H1 (cell line): Measurements from ENCODE around the gene SLC44A1. TPM values are rescaled to one million over a fixed set of nuclear protein-coding genes. Genes with fewer than 3 reads are reported as not detected.

Source experiments
- CTCF ChIA-PET: fragments of 300-600 bp; sonication (Branson Sonifier 250); formaldehyde crosslinking; loops from one replicate; lab custom pipeline; 2021; ENCODE audit not compliant: partially characterized antibody; lab: Charles Lee
- POLR2A ChIA-PET: fragments of 300-600 bp; sonication (Branson Sonifier 250); formaldehyde crosslinking; loops from one replicate; lab custom pipeline; 2021; ENCODE audit warnings: inconsistent platforms; ENCODE audit not compliant: partially characterized antibody; lab: Charles Lee
- DNase-seq, 2 experiments: peaks; one replicate each; pipeline versions ENCODE4 v3.0.0 to v3.0.0-alpha.2; 2010 to 2022; ENCODE audit warnings: low spot score in 2 of 2, low read depth in 1 of 2, mixed read lengths in 1 of 2
- FAIRE-seq: peaks from 2 replicates; lab custom pipeline; 2011; peaks lifted over from hg19 to GRCh38; lab: Jason Lieb, UNC
- H2AFZ ChIP-seq: 2 replicates; pipeline ENCODE4 v1.8.1; 2012; ENCODE audit warnings: low read length, inconsistent platforms
- H2AK5ac ChIP-seq: 2 replicates; pipeline ENCODE4 v1.6.1; 2013; ENCODE audit warnings: low read depth, low read length
- H2BK120ac ChIP-seq: replicated peaks from 2 replicates; pipeline ENCODE3; 2013; ENCODE audit warnings: low read depth, low read length, inconsistent platforms
- H2BK12ac ChIP-seq: 2 replicates; pipeline ENCODE4 v1.6.1; 2013; ENCODE audit warnings: low read depth, low read length
- H2BK15ac ChIP-seq: 2 replicates; pipeline ENCODE4 v1.6.1; 2013; ENCODE audit warnings: low read length
- H2BK20ac ChIP-seq: 2 replicates; pipeline ENCODE4 v1.6.1; 2013; ENCODE audit warnings: low read length
- H2BK5ac ChIP-seq: 2 replicates; pipeline ENCODE4 v1.6.1; 2013; ENCODE audit warnings: low read depth, low read length
- H3K14ac ChIP-seq: 2 replicates; pipeline ENCODE4 v1.6.1; 2013; ENCODE audit warnings: inconsistent platforms; ENCODE audit not compliant: insufficient read length
- H3K18ac ChIP-seq: 2 replicates; pipeline ENCODE4 v1.6.1; 2013; ENCODE audit warnings: low read length; ENCODE audit errors: extremely low read depth
- H3K23ac ChIP-seq: 2 replicates; pipeline ENCODE4 v1.6.1; 2013; ENCODE audit warnings: inconsistent platforms; ENCODE audit not compliant: insufficient read length
- H3K23me2 ChIP-seq: 2 replicates; pipeline ENCODE4 v1.6.1; 2013; ENCODE audit warnings: low read depth, low read length
- H3K27ac ChIP-seq: 2 replicates; pipeline ENCODE4 v1.6.1; 2011; ENCODE audit warnings: low read depth, low read length, inconsistent platforms
- H3K27me3 ChIP-seq, 4 experiments: replicated peaks in 1 of 4; 1 replicate in 1 of 4; 2 replicates in 3 of 4; pipeline versions ENCODE4 v1.6.1 to v1.8.1; 2011 to 2013; ENCODE audit warnings: low read length in 3 of 4, mild to moderate bottlenecking in 3 of 4, inconsistent platforms in 2 of 4, mixed read lengths in 2 of 4, moderate library complexity in 1 of 4; ENCODE audit not compliant: control insufficient read depth in 3 of 4, insufficient read depth in 3 of 4; ENCODE audit errors: extremely low read depth in 1 of 4
- H3K36me3 ChIP-seq, 4 experiments: 2 replicates each; pipeline versions ENCODE4 v1.6.1 to v1.8.1; 2011 to 2013; ENCODE audit warnings: mild to moderate bottlenecking in 4 of 4, low read length in 3 of 4, moderate library complexity in 2 of 4, control low read depth in 1 of 4, inconsistent platforms in 1 of 4; ENCODE audit not compliant: insufficient read depth in 4 of 4, control insufficient read depth in 2 of 4
- H3K4ac ChIP-seq: replicated peaks from 2 replicates; pipeline ENCODE3; 2013; ENCODE audit warnings: low read length, low read depth, mixed read lengths, inconsistent platforms; ENCODE audit not compliant: insufficient read length
- H3K4me1 ChIP-seq, 4 experiments: replicated peaks in 1 of 4; 1 replicate in 1 of 4; 2 replicates in 3 of 4; pipeline versions ENCODE4 v1.6.1 to v1.8.1; 2011 to 2013; ENCODE audit warnings: low read length in 3 of 4, inconsistent platforms in 2 of 4, mixed read lengths in 1 of 4; ENCODE audit not compliant: insufficient read depth in 4 of 4, control insufficient read depth in 3 of 4
- H3K4me2 ChIP-seq, 2 experiments: 2 replicates each; pipeline versions ENCODE4 v1.6.1 to v1.8.1; 2011 to 2013; ENCODE audit warnings: low read depth in 2 of 2, low read length in 2 of 2, control low read depth in 1 of 2, inconsistent platforms in 1 of 2, mild to moderate bottlenecking in 1 of 2; ENCODE audit not compliant: insufficient read depth in 1 of 2
- H3K4me3 ChIP-seq, 4 experiments: fragments of 200-600, 300-600 bp in 1 of 4; sonication (generic), shearing (Covaris generic), sonication (Bioruptor Twin) in 1 of 4; 2 replicates each; pipeline versions ENCODE4 v1.5.1 to v1.8.1; 2011 to 2016; ENCODE audit warnings: low read length in 4 of 4, low read depth in 3 of 4, control low read depth in 2 of 4, inconsistent platforms in 2 of 4, mild to moderate bottlenecking in 2 of 4, mixed read lengths in 1 of 4, moderate library complexity in 1 of 4; ENCODE audit not compliant: insufficient read depth in 2 of 4; ENCODE audit errors: extremely low read depth in 1 of 4
- H3K56ac ChIP-seq: replicated peaks from 2 replicates; pipeline ENCODE3; 2013; ENCODE audit warnings: low read depth, mild to moderate bottlenecking, mixed read lengths, low read length, inconsistent platforms; ENCODE audit not compliant: insufficient read length
- H3K79me1 ChIP-seq: 2 replicates; pipeline ENCODE4 v1.6.1; 2013; ENCODE audit warnings: low read depth, low read length, control low read depth
- H3K79me2 ChIP-seq, 2 experiments: 2 replicates each; pipeline versions ENCODE4 v1.6.1 to v1.8.1; 2012 to 2013; ENCODE audit warnings: low read length in 2 of 2, mild to moderate bottlenecking in 2 of 2, inconsistent platforms in 1 of 2; ENCODE audit not compliant: insufficient read depth in 2 of 2, control insufficient read depth in 1 of 2
- H3K9ac ChIP-seq, 4 experiments: replicated peaks in 1 of 4; 1 replicate in 1 of 4; 2 replicates in 3 of 4; pipeline versions ENCODE4 v1.6.1 to v1.8.1; 2011 to 2013; ENCODE audit warnings: low read depth in 3 of 4, low read length in 3 of 4, control low read depth in 2 of 4, mild to moderate bottlenecking in 2 of 4, moderate library complexity in 2 of 4, inconsistent platforms in 1 of 4; ENCODE audit errors: extremely low read depth in 1 of 4
- H3K9me3 ChIP-seq, 2 experiments: 2 replicates each; pipeline versions ENCODE4 v1.6.1 to v1.8.1; 2012 to 2013; ENCODE audit warnings: mild to moderate bottlenecking in 2 of 2, moderate library complexity in 2 of 2, control low read depth in 1 of 2, inconsistent platforms in 1 of 2, low read depth in 1 of 2, low read length in 1 of 2, mixed read lengths in 1 of 2; ENCODE audit not compliant: insufficient read depth in 2 of 2
- H4K20me1 ChIP-seq, 2 experiments: replicated peaks in 1 of 2; 2 replicates each; pipeline versions ENCODE3 to v1.8.1; 2011 to 2013; ENCODE audit warnings: inconsistent platforms in 2 of 2, low read length in 2 of 2, mild to moderate bottlenecking in 1 of 2; ENCODE audit not compliant: insufficient read depth in 2 of 2, control insufficient read depth in 1 of 2
- H4K5ac ChIP-seq: 2 replicates; pipeline ENCODE4 v1.6.1; 2013; ENCODE audit warnings: low read length, low read depth, mixed read lengths, inconsistent platforms; ENCODE audit not compliant: insufficient read length
- H4K8ac ChIP-seq: 2 replicates; pipeline ENCODE4 v1.8.0; 2013; ENCODE audit warnings: mild to moderate bottlenecking, moderate library complexity, low read length, inconsistent platforms; ENCODE audit not compliant: insufficient read depth; ENCODE audit errors: extremely low read depth
- H4K91ac ChIP-seq: replicated peaks from 2 replicates; pipeline ENCODE3; 2013; ENCODE audit warnings: low read length, mixed read lengths, inconsistent platforms; ENCODE audit not compliant: insufficient read length
- EP300 ChIP-seq, 2 experiments: IDR thresholded peaks; 1 replicate in 1 of 2; 2 replicates in 1 of 2; pipeline ENCODE4 v1.6.1; 2011 to 2012; ENCODE audit warnings: low read depth in 2 of 2, low read length in 2 of 2, mild to moderate bottlenecking in 2 of 2, borderline replicate concordance in 1 of 2, inconsistent platforms in 1 of 2, moderate library complexity in 1 of 2
- GABPA ChIP-seq: IDR thresholded peaks from 2 replicates; pipeline ENCODE4 v1.6.1; 2011; ENCODE audit warnings: mild to moderate bottlenecking, low read length, moderate library complexity, borderline replicate concordance; ENCODE audit not compliant: insufficient read depth
- POLR2AphosphoS5 ChIP-seq: IDR thresholded peaks from 2 replicates; pipeline ENCODE4 v1.6.1; 2011; ENCODE audit warnings: low read depth, low read length
- USF2 ChIP-seq: IDR thresholded peaks from 2 replicates; pipeline ENCODE4 v1.6.1; 2011; ENCODE audit warnings: low read length, improper control_type of control experiment
- WGBS, 2 experiments: shearing (Covaris generic) in 1 of 2; methylation state at CpG; one replicate each; pipeline versions ENCODE4 v1.1.6 to v1.1.7; 2013 to 2015; ENCODE audit warnings: low lambda C conversion rate in 2 of 2, mixed read lengths in 2 of 2, inconsistent platforms in 1 of 2, low coverage in 1 of 2, missing lambda C conversion rate in 1 of 2; ENCODE audit not compliant: insufficient replicate concordance in 2 of 2, insufficient coverage in 1 of 2, insufficient read length in 1 of 2; ENCODE audit errors: extremely low coverage in 1 of 2, missing lambda C conversion rate in 1 of 2; 5-methylcytosine and 5-hydroxymethylcytosine counted together
- polyA plus RNA-seq, 7 experiments: library from polyadenylated mRNA; depleted of rRNA in 3 of 7; stranded (reverse) in 5 of 7; unstranded in 2 of 7; fragments of >200 nt in 5 of 7; fragments of 200-250 nt in 2 of 7; gene quantifications; 1 replicate in 5 of 7; 2 replicates in 1 of 7; 4 replicates in 1 of 7; pipeline versions ENCODE4 v1.2.1 to v1.2.3, GENCODE V29; 2011 to 2013; ENCODE audit warnings: missing spikeins in 2 of 7, mixed read lengths in 2 of 7
- total RNA-seq: library from RNA; stranded (reverse); fragmentation: NEBNext Ultra II Directional; extraction: Animal tissue kit (Norgen Biotek cat#: 25700); gene quantifications from 2 replicates; pipeline ENCODE4 v1.2.1, GENCODE V29; 2021

SLC44A1 gene
- total and polyA plus RNA-seq, 2 of the 8 experiments (the other 6 are each of a cell fraction or from before 2014, with no cell fraction given) = 30.5 to 71.2 TPM

GRCh38 chr9:105416840-105417239 lies 172.4 kb downstream of the SLC44A1 start:
- no peak overlapping the region for H4K5ac ChIP-seq
- no peak for FAIRE-seq
- H2BK120ac ChIP-seq = no peak overlapping the region
- H4K91ac ChIP-seq = no peak overlapping the region
- H3K79me1 ChIP-seq = no peaks in the 10 kb centered on the region
- no peak overlapping the region for H3K56ac ChIP-seq
- ChIA-PET POLR2A (no interaction called here), CTCF (interaction anchor here (0.6 to 1.6 kb wide), 5 partner anchors 9 to 1890 kb away, joined by 3 to 4 read pairs (median 3); no protein-coding TSS in a partner anchor)
- H2AFZ ChIP-seq = no peak overlapping the region
- H3K27ac ChIP-seq = no peak overlapping the region
- no peaks in the 10 kb centered on the region for H3K27me3 ChIP-seq
- H3K18ac ChIP-seq = no peak overlapping the region
- H2BK15ac ChIP-seq = no peak overlapping the region
- H2BK12ac ChIP-seq = no peak overlapping the region
- no peaks in the 10 kb centered on the region for H3K79me2 ChIP-seq
- H3K36me3 ChIP-seq = no peaks in the 10 kb centered on the region
- H4K8ac ChIP-seq = no peak overlapping the region
- H2BK5ac ChIP-seq = no peak overlapping the region
- peaks cover 0 to under 1% of the 10 kb centered on the region in 2 experiments; a peak in 1 of 4 replicates for H3K9me3 ChIP-seq
- no peak overlapping the region for H3K4ac ChIP-seq
- H3K4me1 ChIP-seq = peaks cover 0 to 14% (median 6%) of the 10 kb centered on the region in 4 experiments; a peak in 6 of 7 replicates
- no peak for DNase-seq
- H3K9ac ChIP-seq = no peak overlapping the region
- 85% methylated on average over 1 of the region's 1 CpG; no CpG with 5 or more reads in 1 of the 2 experiments for WGBS, 2 experiments
- H3K4me3 ChIP-seq = no peak overlapping the region
- H4K20me1 ChIP-seq = no peaks in the 10 kb centered on the region
- H3K23ac ChIP-seq = no peak overlapping the region
- H2AK5ac ChIP-seq = no peak overlapping the region
- no peak overlapping the region for H2BK20ac ChIP-seq
- H3K23me2 ChIP-seq = no peaks in the 10 kb centered on the region
- H3K4me2 ChIP-seq = no peak overlapping the region
- H3K14ac ChIP-seq = no peak overlapping the region
- TF ChIP-seq USF2 = no peak
- no peak for TF ChIP-seq GABPA
- no peak for TF ChIP-seq EP300 (IDR thresholded peaks at IDR 0.05; ENCODE audit: borderline replicate concordance in 1 of 2, low read depth in 2 of 2, low read length in 2 of 2)
- TF ChIP-seq POLR2AphosphoS5 = no peak
